ENCODE data around the gene OTOA. TPM values are rescaled to one million over a fixed set of nuclear protein-coding genes. Genes with fewer than 3 reads are reported as not detected.
"Not testable (repeated sequence)": the region's sequence is repeated elsewhere in the genome, so short reads cannot be mapped to it uniquely, and the experiment has no call there.

The OTOA gene
- total RNA-seq, 1 donor from 2014 or later: not detected

DNA sequence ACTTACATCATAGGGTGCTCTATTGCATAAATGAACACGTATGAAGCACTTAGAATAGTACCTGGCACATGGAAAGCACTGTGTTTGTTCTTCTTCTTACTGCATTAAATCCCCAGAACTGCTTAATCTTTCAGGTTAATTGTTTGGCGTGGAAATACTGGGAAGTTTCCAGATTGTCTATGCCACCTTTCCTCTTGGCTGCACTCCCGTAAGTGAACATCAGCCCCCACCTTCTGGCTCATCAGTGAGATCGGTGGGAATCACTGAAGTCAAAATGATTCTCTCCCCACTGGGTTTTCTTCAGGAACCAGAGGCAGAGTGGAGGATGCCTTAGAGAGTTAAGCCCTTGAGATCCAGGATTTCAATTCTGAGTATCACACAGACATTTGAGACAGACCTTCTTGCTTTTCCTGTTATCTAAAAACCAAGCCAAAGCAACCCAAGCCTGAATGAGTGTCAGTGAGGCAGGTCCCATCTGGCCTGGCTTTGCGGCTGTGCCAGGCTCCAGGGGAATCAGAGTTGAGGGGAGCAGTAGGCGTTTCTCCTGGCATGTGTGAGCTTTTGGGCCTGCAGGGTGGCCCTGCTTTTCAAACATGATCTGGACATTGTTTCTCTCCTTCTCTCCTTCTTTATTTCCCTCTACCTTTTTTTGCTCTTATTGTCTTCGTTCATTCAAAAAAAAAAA lies 59.1 kb downstream of the OTOA start:
- TF ChIP-seq, protein P1, sequence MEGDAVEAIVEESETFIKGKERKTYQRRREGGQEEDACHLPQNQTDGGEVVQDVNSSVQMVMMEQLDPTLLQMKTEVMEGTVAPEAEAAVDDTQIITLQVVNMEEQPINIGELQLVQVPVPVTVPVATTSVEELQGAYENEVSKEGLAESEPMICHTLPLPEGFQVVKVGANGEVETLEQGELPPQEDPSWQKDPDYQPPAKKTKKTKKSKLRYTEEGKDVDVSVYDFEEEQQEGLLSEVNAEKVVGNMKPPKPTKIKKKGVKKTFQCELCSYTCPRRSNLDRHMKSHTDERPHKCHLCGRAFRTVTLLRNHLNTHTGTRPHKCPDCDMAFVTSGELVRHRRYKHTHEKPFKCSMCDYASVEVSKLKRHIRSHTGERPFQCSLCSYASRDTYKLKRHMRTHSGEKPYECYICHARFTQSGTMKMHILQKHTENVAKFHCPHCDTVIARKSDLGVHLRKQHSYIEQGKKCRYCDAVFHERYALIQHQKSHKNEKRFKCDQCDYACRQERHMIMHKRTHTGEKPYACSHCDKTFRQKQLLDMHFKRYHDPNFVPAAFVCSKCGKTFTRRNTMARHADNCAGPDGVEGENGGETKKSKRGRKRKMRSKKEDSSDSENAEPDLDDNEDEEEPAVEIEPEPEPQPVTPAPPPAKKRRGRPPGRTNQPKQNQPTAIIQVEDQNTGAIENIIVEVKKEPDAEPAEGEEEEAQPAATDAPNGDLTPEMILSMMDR (IDR thresholded peaks at IDR 0.05): no peak
- no peak for TF ChIP-seq POLR2AphosphoS5 (IDR thresholded peaks at IDR 0.05; ENCODE audit: insufficient read depth in 1 of 2, low read depth in 1 of 2)
- TF ChIP-seq POLR2A (IDR thresholded peaks at IDR 0.05): no peak
- Histone ChIP-seq H3K36me3 (no peaks in the 10 kb centered on the region), H3K4me3 (no peak overlapping the region), H3K27me3 (no peaks in the 10 kb centered on the region), H3K9me3 (no peaks in the 10 kb centered on the region), H3K27ac (no peak overlapping the region), H3K4me1 (no peaks in the 10 kb centered on the region)
- intact Hi-C loops (cut with DNase I): no loop called here
- DNase-seq (ENCODE audit: extremely low spot score in 2 of 2): no peak

DNA sequence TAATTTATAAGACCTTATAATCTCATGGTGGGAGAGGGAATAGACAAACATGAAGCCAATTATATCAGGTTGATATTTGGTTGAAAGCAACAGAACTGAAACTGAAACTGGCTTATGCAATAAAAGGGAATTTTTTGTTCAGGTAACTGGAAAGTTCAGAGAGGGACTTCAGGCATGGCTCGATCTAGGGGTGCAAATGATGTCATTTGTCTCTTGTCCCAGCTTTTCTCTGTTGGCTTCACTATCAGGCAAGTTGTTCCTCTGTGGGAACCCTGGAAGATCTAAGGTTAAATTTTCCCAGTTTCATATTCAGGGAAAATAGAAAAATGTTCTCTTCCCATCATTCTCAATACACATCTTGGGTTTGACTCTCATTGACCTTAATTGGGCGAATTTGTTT lies 59.8 kb downstream of the OTOA start:
- no peak for DNase-seq (ENCODE audit: extremely low spot score in 2 of 2)

DNA sequence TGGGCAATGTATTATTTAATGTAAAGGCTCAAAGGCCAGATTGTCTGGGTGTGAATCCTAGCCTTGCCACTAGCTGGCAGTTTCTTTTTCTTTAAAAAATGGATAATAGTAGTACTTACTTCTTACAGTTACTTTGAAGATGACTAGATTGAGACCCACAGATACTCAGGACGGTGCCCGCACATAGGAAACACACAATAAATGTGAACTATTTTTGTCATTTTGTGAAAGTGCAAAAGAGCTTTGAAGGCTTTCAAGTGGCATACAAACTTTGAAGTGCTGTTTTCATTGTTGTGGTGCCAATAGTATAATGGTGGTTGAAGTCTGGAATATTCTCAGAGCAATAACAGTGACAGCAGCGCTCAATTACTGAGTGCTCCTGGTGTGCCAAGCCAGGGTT lies 63.6 kb downstream of the OTOA start:
- H3K4me3 ChIP-seq: no peak overlapping the region
- H3K27me3 ChIP-seq: no peaks in the 10 kb centered on the region
- no peak overlapping the region for H3K27ac ChIP-seq
- no peaks in the 10 kb centered on the region for H3K4me1 ChIP-seq
- no peak for DNase-seq (ENCODE audit: extremely low spot score in 2 of 2)
- H3K9me3 ChIP-seq: no peaks in the 10 kb centered on the region
- intact Hi-C loops (cut with DNase I): no loop called here
- no peaks in the 10 kb centered on the region for H3K36me3 ChIP-seq
- TF ChIP-seq POLR2A (IDR thresholded peaks at IDR 0.05) (no peak), POLR2AphosphoS5 (IDR thresholded peaks at IDR 0.05; ENCODE audit: insufficient read depth in 1 of 2, low read depth in 1 of 2) (no peak)
- TF ChIP-seq, protein P1 (IDR thresholded peaks at IDR 0.05): no peak

More for the DNA sequence above, 59.8 kb downstream of the OTOA start:
- TF ChIP-seq, protein P1 (IDR thresholded peaks at IDR 0.05): no peak
- TF ChIP-seq POLR2AphosphoS5 (IDR thresholded peaks at IDR 0.05; ENCODE audit: insufficient read depth in 1 of 2, low read depth in 1 of 2) (no peak), POLR2A (IDR thresholded peaks at IDR 0.05) (no peak)
- Histone ChIP-seq H3K4me3 (no peak overlapping the region), H3K36me3 (no peaks in the 10 kb centered on the region), H3K4me1 (no peaks in the 10 kb centered on the region), H3K9me3 (no peaks in the 10 kb centered on the region), H3K27ac (no peak overlapping the region), H3K27me3 (no peaks in the 10 kb centered on the region)
- intact Hi-C loops (cut with DNase I): no loop called here

DNA sequence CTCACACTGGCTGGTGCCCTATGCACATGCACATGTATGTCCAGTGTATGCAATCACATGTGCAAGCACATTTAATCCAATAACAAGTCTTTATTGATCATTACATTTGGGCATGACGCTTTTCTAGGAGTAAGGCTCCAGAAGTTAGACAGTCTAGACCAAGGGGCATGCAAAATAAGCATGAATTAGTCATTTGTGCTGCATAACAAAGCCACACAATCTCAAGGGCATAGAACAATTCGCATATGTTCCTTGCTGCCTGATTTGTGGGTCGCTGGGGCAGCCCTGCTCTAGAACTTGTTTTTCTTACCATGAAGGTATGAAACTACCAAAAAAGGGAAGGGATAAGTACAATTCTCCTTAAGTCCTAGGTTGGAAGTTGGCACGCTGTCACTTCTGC lies 67.5 kb downstream of the OTOA start:
- DNase-seq (ENCODE audit: extremely low spot score in 2 of 2); H3K4me1 ChIP-seq; intact Hi-C loops (cut with DNase I); H3K27ac ChIP-seq; H3K4me3 ChIP-seq; H3K27me3 ChIP-seq; H3K9me3 ChIP-seq; H3K36me3 ChIP-seq: not testable (repeated sequence)

DNA sequence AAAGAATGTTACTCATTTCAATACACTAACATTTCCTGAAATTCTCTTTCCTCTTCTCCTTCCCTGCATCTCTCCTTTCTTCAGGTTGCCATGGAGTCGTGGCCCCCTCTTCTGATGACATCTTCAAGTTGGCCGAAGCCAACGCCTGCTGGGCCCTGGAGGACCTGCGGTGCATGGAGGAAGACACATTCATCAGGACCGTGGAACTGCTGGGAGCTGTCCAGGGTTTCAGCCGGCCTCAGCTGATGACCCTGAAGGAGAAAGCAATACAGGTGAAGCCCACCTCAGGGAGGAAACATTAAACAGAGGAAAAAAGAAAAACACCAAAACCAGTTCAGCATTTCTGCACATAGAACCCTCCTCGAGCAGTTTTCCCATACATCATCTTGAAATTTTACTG lies 76.9 kb downstream of the OTOA start:
- H3K36me3 ChIP-seq; H3K27me3 ChIP-seq; H3K4me1 ChIP-seq; intact Hi-C loops (cut with DNase I); H3K4me3 ChIP-seq; H3K27ac ChIP-seq; DNase-seq (ENCODE audit: extremely low spot score in 2 of 2); H3K9me3 ChIP-seq: not testable (repeated sequence)

DNA sequence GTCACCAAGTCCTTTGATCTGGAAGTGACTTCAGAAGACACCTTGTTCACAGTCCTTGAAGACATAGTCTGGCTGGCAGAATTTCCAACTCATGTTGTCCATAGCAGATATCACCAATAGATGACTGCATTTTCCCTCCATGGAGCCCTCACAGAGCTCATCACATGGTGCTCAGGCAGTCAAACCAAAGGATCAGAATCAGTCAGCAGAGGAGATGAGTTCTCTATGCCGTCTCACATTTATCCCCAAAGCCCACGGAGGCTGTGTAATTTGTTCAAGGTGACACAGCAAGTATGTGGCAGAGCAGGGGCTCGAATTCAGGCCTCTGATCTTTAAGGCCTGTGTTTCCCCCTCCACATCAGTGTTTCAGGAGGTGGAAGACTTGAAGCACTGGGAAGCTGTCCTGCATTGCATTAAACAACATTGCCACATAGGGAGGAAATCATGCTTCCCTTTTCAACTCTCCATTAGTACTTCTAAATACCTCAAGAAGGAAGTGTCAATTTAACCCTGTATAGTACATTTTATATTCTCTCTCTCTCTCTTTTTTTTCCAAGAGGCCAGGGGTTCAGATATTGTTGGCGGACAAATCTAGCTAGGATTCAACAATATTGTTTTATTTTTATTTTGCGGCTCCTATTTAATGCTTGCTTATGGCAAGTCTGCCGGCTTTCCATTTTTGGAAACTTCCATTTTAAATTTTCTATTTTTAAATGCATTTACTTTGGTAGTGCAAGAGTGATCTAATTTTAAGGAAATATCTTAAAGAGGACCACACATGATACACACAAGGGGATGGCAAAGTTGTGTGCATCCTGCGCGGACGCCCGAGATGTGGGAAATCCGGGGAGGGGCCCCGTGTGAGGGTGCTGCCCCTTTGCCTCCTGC lies 92.7 kb downstream of the OTOA start:
- H3K9me3 ChIP-seq; intact Hi-C loops (cut with DNase I); H3K4me1 ChIP-seq; DNase-seq (ENCODE audit: extremely low spot score in 2 of 2); H3K4me3 ChIP-seq; H3K27me3 ChIP-seq; H3K36me3 ChIP-seq; H3K27ac ChIP-seq: not testable (repeated sequence)

DNA sequence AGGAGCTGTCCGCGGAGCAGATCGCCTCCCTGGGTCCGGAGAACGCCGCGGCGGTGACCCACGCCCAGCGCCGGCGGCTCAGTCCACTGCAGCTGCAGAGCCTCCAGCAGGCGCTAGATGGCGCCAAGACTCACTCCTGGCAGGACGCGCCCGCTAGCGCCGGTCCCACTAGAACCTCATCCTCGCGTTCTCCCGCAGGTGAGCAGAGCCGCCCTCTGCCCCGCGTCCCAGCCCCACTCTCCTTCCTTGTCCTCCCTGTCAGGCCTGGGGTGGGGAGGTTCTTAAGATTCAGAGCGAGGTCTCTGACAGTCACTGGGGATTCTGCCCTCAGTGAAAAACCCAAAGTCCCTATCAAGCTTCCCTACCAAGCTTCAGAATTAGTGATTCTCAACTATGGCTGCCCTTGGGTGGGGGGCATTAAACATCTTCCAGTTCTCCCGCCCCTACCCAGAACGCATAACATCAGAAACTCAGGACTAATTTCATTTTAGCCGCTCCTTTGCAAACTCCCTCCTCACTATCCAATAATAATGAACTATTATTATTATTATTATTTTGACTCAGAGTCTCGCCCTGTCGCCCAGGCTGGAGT lies 93.4 kb downstream of the OTOA start:
- intact Hi-C loops (cut with DNase I); H3K9me3 ChIP-seq; H3K27ac ChIP-seq; DNase-seq (ENCODE audit: extremely low spot score in 2 of 2); H3K27me3 ChIP-seq; H3K36me3 ChIP-seq; H3K4me3 ChIP-seq; H3K4me1 ChIP-seq: not testable (repeated sequence)

DNA sequence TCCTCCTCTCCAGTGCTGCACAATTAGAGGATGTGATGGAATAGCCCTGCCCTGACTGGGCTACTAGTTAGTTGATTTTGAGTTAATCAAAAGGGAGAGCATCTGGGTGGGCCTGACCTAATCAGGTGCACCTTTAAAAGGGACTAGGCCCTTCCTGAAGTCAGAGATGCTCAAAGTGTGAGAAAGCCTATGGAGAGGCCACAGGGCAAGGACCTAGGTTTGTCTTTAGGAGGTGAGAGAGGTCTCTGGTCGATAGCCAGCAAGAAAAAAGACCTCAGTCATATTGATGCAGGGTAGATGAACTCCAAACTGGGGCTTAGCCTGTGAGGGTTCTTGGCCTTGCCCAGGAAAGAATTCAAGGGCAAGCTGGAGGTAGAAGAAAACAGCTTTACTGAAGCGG lies 104.5 kb downstream of the OTOA start:
- DNase-seq (ENCODE audit: extremely low spot score in 2 of 2); H3K27me3 ChIP-seq; H3K4me1 ChIP-seq; H3K9me3 ChIP-seq; H3K27ac ChIP-seq; H3K36me3 ChIP-seq; intact Hi-C loops (cut with DNase I); H3K4me3 ChIP-seq: not testable (repeated sequence)

DNA sequence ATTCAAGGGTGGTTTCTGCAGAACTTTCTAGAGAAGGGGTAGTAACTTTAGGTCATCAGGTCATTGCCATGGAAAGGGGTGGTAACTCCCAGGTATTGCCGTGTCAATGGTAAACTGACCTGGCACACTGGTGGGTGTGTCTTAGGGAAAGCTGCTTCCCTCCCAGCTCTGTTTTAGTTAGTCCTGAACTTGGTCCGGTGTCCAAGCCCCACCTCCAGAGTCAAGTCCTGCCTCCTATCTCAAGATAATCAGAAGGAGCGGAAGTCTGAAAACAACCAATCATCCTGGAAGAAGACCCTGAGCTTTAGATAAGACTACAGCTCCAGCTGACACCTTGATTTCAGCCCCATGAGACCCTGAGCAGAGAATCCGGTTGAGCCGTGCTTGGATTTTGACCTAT lies 105.0 kb downstream of the OTOA start:
- H3K27me3 ChIP-seq: not testable (repeated sequence)

More for the DNA sequence above, 105.0 kb downstream of the OTOA start:
- DNase-seq (ENCODE audit: extremely low spot score in 2 of 2); H3K36me3 ChIP-seq; H3K27ac ChIP-seq; H3K4me3 ChIP-seq; H3K9me3 ChIP-seq; H3K4me1 ChIP-seq; intact Hi-C loops (cut with DNase I): not testable (repeated sequence)

All from vagina (tissue), 2 donors.